HL-60 (cell line): ENCODE data around the gene ABCC4.

ENCODE experiments used
- DNase-seq, 2 experiments: peaks; one replicate each; pipeline ENCODE4 v3.0.0-alpha.2; 2010 to 2020; ENCODE audit warnings: low read depth in 1 of 2, low spot score in 1 of 2
- H3K27ac ChIP-seq: fragments of 250-450 bp; sonication (Bioruptor Pico); replicated peaks from 2 replicates; pipeline ENCODE4 v1.5.1; 2020; ENCODE audit warnings: mild to moderate bottlenecking, moderate library complexity
- H3K27me3 ChIP-seq: fragments of 250-450 bp; sonication (Bioruptor Pico); 2 replicates; pipeline ENCODE4 v1.5.1; 2021; ENCODE audit warnings: mild to moderate bottlenecking, moderate library complexity; ENCODE audit not compliant: insufficient read depth, poor library complexity, severe bottlenecking
- H3K4me3 ChIP-seq: replicated peaks from 2 replicates; pipeline ENCODE4 v1.5.1; 2011; ENCODE audit warnings: mild to moderate bottlenecking, control low read depth, low read length; ENCODE audit not compliant: insufficient read depth
- CTCF ChIP-seq: IDR thresholded peaks from one replicate; pipeline ENCODE4 v1.5.1; 2011; ENCODE audit warnings: low read length, control low read depth, inconsistent platforms; ENCODE audit not compliant: insufficient read depth
- GABPA ChIP-seq: IDR thresholded peaks from 2 replicates; pipeline ENCODE4 v1.6.1; 2012; ENCODE audit warnings: low read depth
- POLR2AphosphoS5 ChIP-seq: IDR thresholded peaks from 2 replicates; pipeline ENCODE4 v1.6.1; 2012; ENCODE audit warnings: low read depth
- REST ChIP-seq: IDR thresholded peaks from 2 replicates; pipeline ENCODE4 v1.6.1; 2012; ENCODE audit warnings: low read depth; ENCODE audit not compliant: insufficient replicate concordance
- SPI1 ChIP-seq: IDR thresholded peaks from 2 replicates; pipeline ENCODE4 v1.6.1; 2012; ENCODE audit warnings: low read depth, mild to moderate bottlenecking, borderline replicate concordance

Gene ABCC4

GRCh38 chr13:95341441-95341840 is 40.2 kb upstream of the ABCC4 start:
- no peak for DNase-seq
- H3K27ac ChIP-seq, result no peak overlapping the region
- no peak overlapping the region for H3K4me3 ChIP-seq
- no peaks in the 10 kb centered on the region for H3K27me3 ChIP-seq
- TF ChIP-seq POLR2AphosphoS5 (no peak), CTCF (no peak), GABPA (no peak), REST (no peak), SPI1 (no peak)

- no peaks in the 10 kb centered on the region for H3K27me3 ChIP-seq
- TF ChIP-seq SPI1, result no peak
- TF ChIP-seq REST, result no peak
- no peak for TF ChIP-seq GABPA
- no peak for TF ChIP-seq POLR2AphosphoS5
- no peak for TF ChIP-seq CTCF
- H3K27ac ChIP-seq, result no peak overlapping the region
- no peak for DNase-seq
- H3K4me3 ChIP-seq, result no peak overlapping the region
Observed at GRCh38 chr13:95338905-95339304, 37.7 kb upstream of the ABCC4 start.

GRCh38 chr13:95337597-95337996 is 36.3 kb upstream of the ABCC4 start:
- no peaks in the 10 kb centered on the region for H3K27me3 ChIP-seq

More at GRCh38 chr13:95337597-95337996, 36.3 kb upstream of the ABCC4 start:
- Histone ChIP-seq H3K4me3 (no peak overlapping the region), H3K27ac (no peak overlapping the region)
- DNase-seq, result no peak
- no peak for TF ChIP-seq REST
- no peak for TF ChIP-seq CTCF
- no peak for TF ChIP-seq GABPA
- TF ChIP-seq POLR2AphosphoS5, result no peak
- TF ChIP-seq SPI1, result no peak
